ENCODE data around the gene LIN7B. TPM values are rescaled to one million over a fixed set of nuclear protein-coding genes. Genes with fewer than 3 reads are reported as not detected.

The LIN7B gene, protein sequence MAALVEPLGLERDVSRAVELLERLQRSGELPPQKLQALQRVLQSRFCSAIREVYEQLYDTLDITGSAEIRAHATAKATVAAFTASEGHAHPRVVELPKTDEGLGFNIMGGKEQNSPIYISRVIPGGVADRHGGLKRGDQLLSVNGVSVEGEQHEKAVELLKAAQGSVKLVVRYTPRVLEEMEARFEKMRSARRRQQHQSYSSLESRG
- 10 to 100 TPM in 2 of 3 donors, 1 to 10 TPM in 1; 8.5 to 17.6 (median 11.8) TPM for total RNA-seq

DNA sequence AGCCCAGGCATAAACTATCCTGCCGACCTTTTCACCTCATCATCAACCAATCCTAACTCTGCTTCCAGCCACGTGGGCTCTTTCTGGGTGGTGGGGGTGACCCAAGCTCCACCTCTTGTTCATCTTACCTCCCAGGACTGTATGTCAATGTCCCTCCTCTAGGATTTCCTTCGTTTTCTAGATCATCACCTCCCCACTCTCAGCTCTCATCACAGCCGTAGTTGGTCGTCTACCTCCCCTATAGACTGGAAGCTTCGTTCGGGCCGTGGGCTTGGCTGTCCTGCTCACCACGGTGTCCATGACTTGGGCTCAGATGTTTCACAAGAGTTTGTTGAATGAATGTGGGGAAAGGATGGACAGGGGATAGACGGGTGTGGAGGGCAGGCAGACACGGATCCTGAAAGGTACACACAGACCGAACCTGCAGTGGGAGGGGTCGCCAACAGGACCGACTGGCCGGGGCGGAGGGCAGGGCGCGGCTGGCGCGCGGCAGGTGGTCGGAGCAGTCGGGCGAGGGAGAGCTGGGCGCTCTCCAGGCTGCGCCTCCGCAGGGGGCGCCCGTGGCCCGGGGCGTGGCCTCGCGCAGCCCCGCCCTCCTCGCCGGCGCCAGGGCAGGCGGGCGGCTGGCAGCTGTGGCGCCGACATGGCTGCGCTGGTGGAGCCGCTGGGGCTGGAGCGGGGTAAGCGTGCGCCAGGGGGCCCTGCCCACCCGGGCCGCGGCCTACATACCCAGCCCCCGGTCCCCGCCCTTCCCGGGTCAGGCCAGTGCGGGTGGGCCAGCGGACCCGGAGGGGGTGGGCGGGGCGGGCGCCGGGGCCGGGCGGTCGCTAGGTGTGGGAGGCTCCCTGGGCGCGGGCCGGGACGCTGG, at the start of gene LIN7B:
LIN7B (plus strand) TSS at position 609 of the 868 bp plus-strand sequence; CDS start at position 644, 35 bp downstream.
- DNase-seq (ENCODE audit: low spot score in 2 of 2) = no peak
- Histone ChIP-seq H3K27ac (peak within 1 kb of the TSS; percentile 69 to 78), H3K27me3 (no peaks in the 10 kb centered on the region), H3K4me1 (peaks cover 0 to 11% of the 10 kb centered on the region in 2 donors), H3K4me3 (peak within 1 kb of the TSS; percentile 75 to 95 (median 91)), H3K36me3 (no peaks in the 10 kb centered on the region), H3K9me3 (no peaks in the 10 kb centered on the region)
- no peak for TF ChIP-seq POLR2AphosphoS5 (IDR thresholded peaks at IDR 0.05)
- peak in 1 of 3 donors; percentile 32 for TF ChIP-seq CTCF (IDR thresholded peaks at IDR 0.05)
- TF ChIP-seq POLR2A (IDR thresholded peaks at IDR 0.05) = no peak
- intact Hi-C loops (cut with DNase I; ENCODE audit: low total_unique reads) = no loop called here

DNA sequence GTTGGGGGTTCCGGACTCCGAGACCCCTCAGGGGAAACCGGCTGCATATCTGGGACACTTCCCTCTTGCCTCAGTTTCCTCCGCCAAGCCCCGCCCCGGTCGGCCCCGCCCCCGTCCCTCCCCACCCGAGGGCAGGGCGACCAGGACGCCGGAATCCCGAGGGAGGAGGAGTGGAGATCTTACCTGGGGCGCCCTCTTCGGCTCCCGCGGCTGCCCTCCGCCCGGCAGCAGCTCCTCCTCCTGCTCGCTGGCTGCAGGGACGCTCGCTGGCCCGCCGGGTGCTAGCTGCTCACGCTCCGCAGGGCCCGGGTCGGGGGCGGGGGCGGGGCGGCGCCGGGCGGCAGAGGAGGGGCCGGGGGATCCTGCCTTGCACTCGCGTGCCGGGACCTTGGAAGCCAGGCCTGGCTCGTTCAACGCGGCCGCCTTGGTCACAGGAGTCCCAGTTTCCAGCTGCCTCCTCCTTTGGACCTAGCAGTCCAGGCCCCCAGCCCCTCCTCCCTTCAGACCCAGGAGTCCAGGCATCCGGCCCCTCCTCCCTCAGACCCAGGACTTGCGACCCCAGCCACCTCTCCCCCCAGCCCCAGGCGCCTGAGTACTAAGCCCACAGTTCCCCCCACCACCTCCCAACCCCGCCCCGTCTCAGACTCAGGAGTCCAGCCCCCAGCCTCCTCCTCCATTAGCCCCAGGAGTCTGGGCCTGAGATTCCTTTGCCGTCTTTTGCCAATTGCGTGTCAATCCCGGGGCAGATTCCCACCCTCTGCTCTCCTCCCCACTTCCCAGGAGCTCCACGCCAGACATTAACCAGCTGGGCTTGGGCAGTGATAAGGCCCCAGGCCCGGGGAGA, 49.2 kb upstream of the LIN7B start, which contains the start of gene NTF4:
NTF4 (minus strand) TSS at position 51 of the 844 bp plus-strand sequence. CDS start 2,821 bp downstream, outside the sequence.
- H3K27ac ChIP-seq = peak within 1 kb of the TSS; percentile 81 to 84

DNA sequence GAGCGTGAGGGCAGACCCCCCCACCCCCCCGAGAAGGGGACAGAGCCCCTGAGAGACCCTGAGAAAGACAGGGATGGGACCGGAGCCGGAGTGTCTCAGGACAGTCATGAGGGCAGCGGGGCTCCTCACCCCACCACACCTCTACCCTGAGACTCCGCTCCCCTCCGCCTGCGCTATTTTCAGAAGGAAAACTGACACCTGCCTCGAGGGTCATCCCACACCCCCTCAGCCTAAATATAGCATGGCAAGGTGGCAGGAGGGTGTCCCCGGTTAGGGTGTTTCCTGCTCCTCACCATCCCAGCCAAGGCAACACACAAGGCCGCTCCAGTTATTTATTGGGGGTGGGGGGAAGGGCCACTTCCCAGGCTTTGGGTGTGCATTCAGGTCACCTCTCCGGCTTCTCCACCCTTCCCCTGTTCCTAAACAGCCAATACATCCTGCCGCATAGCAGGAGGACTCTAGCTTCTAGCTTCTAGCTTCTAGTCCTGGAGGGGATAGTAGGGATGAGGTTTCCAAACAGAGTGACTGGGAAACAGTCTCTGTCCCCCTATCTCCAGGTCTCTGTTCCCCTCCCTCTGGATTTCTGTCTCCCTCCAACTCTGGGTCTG, 48.2 kb upstream of the LIN7B start:
- peaks cover 0 to 15% of the 10 kb centered on the region in 2 donors for H3K27me3 ChIP-seq
- H3K27ac ChIP-seq = no peak overlapping the region
- H3K4me1 ChIP-seq = no peaks in the 10 kb centered on the region
- DNase-seq (ENCODE audit: low spot score in 2 of 2) = no peak
- H3K36me3 ChIP-seq = no peaks in the 10 kb centered on the region
- no peaks in the 10 kb centered on the region for H3K9me3 ChIP-seq
- no peak overlapping the region for H3K4me3 ChIP-seq
- TF ChIP-seq CTCF (IDR thresholded peaks at IDR 0.05) = no peak
- TF ChIP-seq POLR2A (IDR thresholded peaks at IDR 0.05) = no peak
- TF ChIP-seq POLR2AphosphoS5 (IDR thresholded peaks at IDR 0.05) = no peak
- intact Hi-C loops (cut with DNase I; ENCODE audit: low total_unique reads) = loop anchor here (5.0 kb wide), 1 partner anchor 441 kb away; no protein-coding TSS in a partner anchor

More for the DNA sequence above, 49.2 kb upstream of the LIN7B start, which contains the start of gene NTF4:
- Histone ChIP-seq H3K4me1 (no peaks in the 10 kb centered on the region), H3K36me3 (no peaks in the 10 kb centered on the region), H3K9me3 (no peaks in the 10 kb centered on the region), H3K4me3 (peak within 1 kb of the TSS in 2 of 3 donors; percentile 50 to 67), H3K27me3 (peaks cover 0 to 15% of the 10 kb centered on the region in 2 donors)
- intact Hi-C loops (cut with DNase I; ENCODE audit: low total_unique reads) = loop anchor here (5.0 kb wide), 1 partner anchor 442 kb away; no protein-coding TSS in a partner anchor
- no peak for TF ChIP-seq POLR2A (IDR thresholded peaks at IDR 0.05)
- no peak for TF ChIP-seq CTCF (IDR thresholded peaks at IDR 0.05)
- no peak for TF ChIP-seq POLR2AphosphoS5 (IDR thresholded peaks at IDR 0.05)
- DNase-seq (ENCODE audit: low spot score in 2 of 2) = peak in 1 of 2 donors; percentile 52

DNA sequence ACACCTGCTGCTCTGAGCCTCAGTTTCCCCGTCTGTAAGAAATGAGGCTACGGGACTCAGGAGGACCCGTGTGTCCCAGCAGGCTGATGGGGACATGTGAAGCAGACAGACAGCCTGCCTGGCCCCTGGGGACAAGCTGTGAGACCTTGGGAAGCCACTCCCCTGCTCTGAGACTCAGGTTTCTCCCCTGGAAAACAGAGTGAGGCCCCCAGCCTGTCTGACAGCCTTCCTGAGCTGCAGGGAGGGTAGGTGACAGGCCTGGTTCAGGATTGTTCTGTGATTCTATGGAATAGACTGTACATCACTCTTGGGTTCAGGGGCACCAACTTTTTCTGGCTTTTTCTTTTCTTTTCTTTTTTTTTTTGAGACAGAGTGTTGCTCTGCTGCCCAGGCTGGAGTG, 46.6 kb upstream of the LIN7B start:
- no peaks in the 10 kb centered on the region for H3K4me1 ChIP-seq
- H3K4me3 ChIP-seq = no peak overlapping the region
- no peak for TF ChIP-seq POLR2A (IDR thresholded peaks at IDR 0.05)
- no peak for TF ChIP-seq CTCF (IDR thresholded peaks at IDR 0.05)
- TF ChIP-seq POLR2AphosphoS5 (IDR thresholded peaks at IDR 0.05) = no peak
- no peak overlapping the region for H3K27ac ChIP-seq
- peaks cover 6 to 27% of the 10 kb centered on the region in 2 donors for H3K27me3 ChIP-seq
- intact Hi-C loops (cut with DNase I; ENCODE audit: low total_unique reads) = loop anchor here (5.0 kb wide), 1 partner anchor 440 kb away; no protein-coding TSS in a partner anchor
- no peaks in the 10 kb centered on the region for H3K9me3 ChIP-seq
- H3K36me3 ChIP-seq = no peaks in the 10 kb centered on the region
- no peak for DNase-seq (ENCODE audit: low spot score in 2 of 2)

Measured in breast epithelium (tissue), 4 donors.